HEK293 (cell line): ENCODE results near the gene FBN2.

ENCODE experiments used
- ZIC2 ChIP-seq: fragments of 450-650 bp; formaldehyde crosslinking; IDR thresholded peaks from 2 replicates; pipeline ENCODE4 v1.5.1; 2016; ENCODE audit warnings: missing biosample characterization, missing genetic modification characterization
- ZNF785 ChIP-seq: fragments of 450-650 bp; formaldehyde crosslinking; IDR thresholded peaks from 2 replicates; pipeline ENCODE4 v1.5.1; 2016; ENCODE audit warnings: missing biosample characterization, missing genetic modification characterization
- TF ChIP-seq, protein P1 (sequence below): fragments of 450-650 bp; formaldehyde crosslinking; IDR thresholded peaks from 2 replicates; pipeline ENCODE4 v1.5.1; 2016; ENCODE audit warnings: missing biosample characterization, missing genetic modification characterization
- TF ChIP-seq, protein P2 (sequence below): fragments of 450-650 bp; formaldehyde crosslinking; IDR thresholded peaks from 2 replicates; pipeline ENCODE4 v1.5.1; 2016; ENCODE audit warnings: missing biosample characterization, missing genetic modification characterization
- TF ChIP-seq, protein P3 (sequence below): fragments of 450-650 bp; formaldehyde crosslinking; IDR thresholded peaks from 2 replicates; pipeline ENCODE4 v1.5.1; 2016; ENCODE audit warnings: missing biosample characterization, missing genetic modification characterization
- TF ChIP-seq, protein P4 (sequence below): fragments of 450-650 bp; formaldehyde crosslinking; optimal IDR thresholded peaks from 2 replicates; pipeline ENCODE3; 2016; ENCODE audit warnings: missing biosample characterization, mild to moderate bottlenecking, missing genetic modification characterization
- TF ChIP-seq, protein P5 (sequence below): sonication (generic); formaldehyde crosslinking; IDR thresholded peaks from 2 replicates; pipeline ENCODE4 v1.8.1; 2022; ENCODE audit warnings: mild to moderate bottlenecking, moderate library complexity, missing genetic modification reagents

DNA sequence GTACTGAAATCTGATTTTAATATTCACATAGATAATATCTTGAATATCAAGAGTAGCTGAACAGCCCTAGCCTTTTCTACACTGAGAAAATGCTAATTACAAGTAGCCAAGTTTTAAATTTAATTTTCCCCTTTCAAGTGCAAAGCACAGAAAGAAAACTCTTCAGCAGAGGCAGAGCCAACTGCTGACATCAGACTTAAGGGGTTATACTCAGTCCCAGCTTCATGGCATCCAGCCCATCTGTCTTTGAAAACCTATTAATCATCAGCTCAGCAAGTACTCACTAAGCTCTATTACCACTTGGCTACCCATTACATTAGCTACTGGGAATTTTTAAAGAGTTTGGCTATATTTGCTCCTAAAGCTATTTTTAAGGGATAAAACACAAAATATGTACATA is 234.0 kb downstream of the FBN2 start:
- TF ChIP-seq, protein P1, sequence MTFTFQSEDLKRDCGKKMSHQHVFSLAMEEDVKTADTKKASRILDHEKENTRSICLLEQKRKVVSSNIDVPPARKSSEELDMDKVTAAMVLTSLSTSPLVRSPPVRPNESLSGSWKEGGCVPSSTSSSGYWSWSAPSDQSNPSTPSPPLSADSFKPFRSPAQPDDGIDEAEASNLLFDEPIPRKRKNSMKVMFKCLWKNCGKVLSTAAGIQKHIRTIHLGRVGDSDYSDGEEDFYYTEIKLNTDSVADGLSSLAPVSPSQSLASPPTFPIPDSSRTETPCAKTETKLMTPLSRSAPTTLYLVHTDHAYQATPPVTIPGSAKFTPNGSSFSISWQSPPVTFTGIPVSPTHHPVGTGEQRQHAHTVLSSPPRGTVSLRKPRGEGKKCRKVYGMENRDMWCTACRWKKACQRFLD (tag by site-specific recombination): no peak
- TF ChIP-seq ZIC2 (no peak), ZNF785 (tag by site-specific recombination) (no peak)
- TF ChIP-seq, protein P2, sequence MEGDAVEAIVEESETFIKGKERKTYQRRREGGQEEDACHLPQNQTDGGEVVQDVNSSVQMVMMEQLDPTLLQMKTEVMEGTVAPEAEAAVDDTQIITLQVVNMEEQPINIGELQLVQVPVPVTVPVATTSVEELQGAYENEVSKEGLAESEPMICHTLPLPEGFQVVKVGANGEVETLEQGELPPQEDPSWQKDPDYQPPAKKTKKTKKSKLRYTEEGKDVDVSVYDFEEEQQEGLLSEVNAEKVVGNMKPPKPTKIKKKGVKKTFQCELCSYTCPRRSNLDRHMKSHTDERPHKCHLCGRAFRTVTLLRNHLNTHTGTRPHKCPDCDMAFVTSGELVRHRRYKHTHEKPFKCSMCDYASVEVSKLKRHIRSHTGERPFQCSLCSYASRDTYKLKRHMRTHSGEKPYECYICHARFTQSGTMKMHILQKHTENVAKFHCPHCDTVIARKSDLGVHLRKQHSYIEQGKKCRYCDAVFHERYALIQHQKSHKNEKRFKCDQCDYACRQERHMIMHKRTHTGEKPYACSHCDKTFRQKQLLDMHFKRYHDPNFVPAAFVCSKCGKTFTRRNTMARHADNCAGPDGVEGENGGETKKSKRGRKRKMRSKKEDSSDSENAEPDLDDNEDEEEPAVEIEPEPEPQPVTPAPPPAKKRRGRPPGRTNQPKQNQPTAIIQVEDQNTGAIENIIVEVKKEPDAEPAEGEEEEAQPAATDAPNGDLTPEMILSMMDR (tag by site-specific recombination): no peak
- TF ChIP-seq, protein P3, sequence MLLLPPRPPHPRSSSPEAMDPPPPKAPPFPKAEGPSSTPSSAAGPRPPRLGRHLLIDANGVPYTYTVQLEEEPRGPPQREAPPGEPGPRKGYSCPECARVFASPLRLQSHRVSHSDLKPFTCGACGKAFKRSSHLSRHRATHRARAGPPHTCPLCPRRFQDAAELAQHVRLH (tag by site-specific recombination): no peak
- TF ChIP-seq, protein P4, sequence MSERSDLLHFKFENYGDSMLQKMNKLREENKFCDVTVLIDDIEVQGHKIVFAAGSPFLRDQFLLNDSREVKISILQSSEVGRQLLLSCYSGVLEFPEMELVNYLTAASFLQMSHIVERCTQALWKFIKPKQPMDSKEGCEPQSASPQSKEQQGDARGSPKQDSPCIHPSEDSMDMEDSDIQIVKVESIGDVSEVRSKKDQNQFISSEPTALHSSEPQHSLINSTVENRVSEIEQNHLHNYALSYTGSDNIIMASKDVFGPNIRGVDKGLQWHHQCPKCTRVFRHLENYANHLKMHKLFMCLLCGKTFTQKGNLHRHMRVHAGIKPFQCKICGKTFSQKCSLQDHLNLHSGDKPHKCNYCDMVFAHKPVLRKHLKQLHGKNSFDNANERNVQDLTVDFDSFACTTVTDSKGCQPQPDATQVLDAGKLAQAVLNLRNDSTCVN (tag by site-specific recombination): no peak
- TF ChIP-seq, protein P5, sequence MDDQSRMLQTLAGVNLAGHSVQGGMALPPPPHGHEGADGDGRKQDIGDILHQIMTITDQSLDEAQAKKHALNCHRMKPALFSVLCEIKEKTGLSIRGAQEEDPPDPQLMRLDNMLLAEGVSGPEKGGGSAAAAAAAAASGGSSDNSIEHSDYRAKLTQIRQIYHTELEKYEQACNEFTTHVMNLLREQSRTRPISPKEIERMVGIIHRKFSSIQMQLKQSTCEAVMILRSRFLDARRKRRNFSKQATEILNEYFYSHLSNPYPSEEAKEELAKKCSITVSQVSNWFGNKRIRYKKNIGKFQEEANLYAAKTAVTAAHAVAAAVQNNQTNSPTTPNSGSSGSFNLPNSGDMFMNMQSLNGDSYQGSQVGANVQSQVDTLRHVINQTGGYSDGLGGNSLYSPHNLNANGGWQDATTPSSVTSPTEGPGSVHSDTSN: no peak
